Measurements from ENCODE around the gene SUSD1.

DNA sequence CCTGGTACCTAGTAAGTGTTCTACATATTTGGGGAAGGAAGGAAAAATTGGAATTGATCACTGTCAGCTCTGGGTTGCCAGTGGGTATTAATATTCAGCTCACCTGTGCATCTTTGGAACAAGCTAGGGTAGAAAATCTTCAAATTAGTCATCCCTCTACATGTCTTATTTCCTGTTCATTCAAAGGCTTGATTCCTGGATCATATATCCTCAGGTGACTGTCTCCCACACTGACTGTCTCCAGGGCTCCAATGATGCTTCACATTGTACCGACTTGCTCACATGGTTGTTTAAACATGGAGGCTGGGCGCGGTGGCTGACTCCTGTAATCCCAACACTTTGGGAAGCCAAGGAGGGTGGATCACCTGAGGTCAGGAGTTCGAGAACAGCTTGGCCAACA lies 11.6 kb upstream of the SUSD1 start:
- TF ChIP-seq, protein P1, sequence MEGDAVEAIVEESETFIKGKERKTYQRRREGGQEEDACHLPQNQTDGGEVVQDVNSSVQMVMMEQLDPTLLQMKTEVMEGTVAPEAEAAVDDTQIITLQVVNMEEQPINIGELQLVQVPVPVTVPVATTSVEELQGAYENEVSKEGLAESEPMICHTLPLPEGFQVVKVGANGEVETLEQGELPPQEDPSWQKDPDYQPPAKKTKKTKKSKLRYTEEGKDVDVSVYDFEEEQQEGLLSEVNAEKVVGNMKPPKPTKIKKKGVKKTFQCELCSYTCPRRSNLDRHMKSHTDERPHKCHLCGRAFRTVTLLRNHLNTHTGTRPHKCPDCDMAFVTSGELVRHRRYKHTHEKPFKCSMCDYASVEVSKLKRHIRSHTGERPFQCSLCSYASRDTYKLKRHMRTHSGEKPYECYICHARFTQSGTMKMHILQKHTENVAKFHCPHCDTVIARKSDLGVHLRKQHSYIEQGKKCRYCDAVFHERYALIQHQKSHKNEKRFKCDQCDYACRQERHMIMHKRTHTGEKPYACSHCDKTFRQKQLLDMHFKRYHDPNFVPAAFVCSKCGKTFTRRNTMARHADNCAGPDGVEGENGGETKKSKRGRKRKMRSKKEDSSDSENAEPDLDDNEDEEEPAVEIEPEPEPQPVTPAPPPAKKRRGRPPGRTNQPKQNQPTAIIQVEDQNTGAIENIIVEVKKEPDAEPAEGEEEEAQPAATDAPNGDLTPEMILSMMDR (conservative IDR thresholded peaks at IDR 0.05; ENCODE audit: low read depth, low read length): no peak
- TF ChIP-seq EZH2phosphoT487 (IDR thresholded peaks at IDR 0.05; ENCODE audit: borderline replicate concordance, low read length) (no peak), EZH2 (IDR thresholded peaks at IDR 0.05; ENCODE audit: low read length, unreplicated experiment) (no peak)

All from PC-3 (cell line).